Spleen (tissue), 7 donors: ENCODE data around the gene EXOC4.

ENCODE experiments used
- POLR2A ChIP-seq, 3 donors: fragments of 450-650 bp; IDR thresholded peaks; one replicate each; pipeline ENCODE4 v1.5.1; 2017; ENCODE audit warnings: antibody characterized with exemption in 3 of 3, mild to moderate bottlenecking in 1 of 3
- POLR2AphosphoS5 ChIP-seq, 3 donors: sonication (generic); formaldehyde crosslinking; IDR thresholded peaks; one replicate each; pipeline ENCODE4 v1.5.1; 2017; ENCODE audit warnings: antibody characterized with exemption in 3 of 3
- TF ChIP-seq, protein P1 (sequence below), 11 experiments: fragments of 200-600 bp in 7 of 11; fragments of 450-650 bp in 4 of 11; sonication (generic) in 4 of 11; IDR thresholded peaks in 8 of 11; conservative IDR thresholded peaks in 3 of 11; 1 replicate in 7 of 11; 2 replicates in 4 of 11; pipeline versions ENCODE4 v1.4.0 to v1.8.0; 2016 to 2021; ENCODE audit warnings: antibody characterized with exemption in 11 of 11, inconsistent platforms in 4 of 11, mild to moderate bottlenecking in 1 of 11
- donor health status: DM: no; HTN: no; CAD: no; lungs with moderate emphysema.
- donor health status: DM: no; HTN: no; CAD: no.
- donor health status: DM: no; HTN: no; CAD: no.

DNA sequence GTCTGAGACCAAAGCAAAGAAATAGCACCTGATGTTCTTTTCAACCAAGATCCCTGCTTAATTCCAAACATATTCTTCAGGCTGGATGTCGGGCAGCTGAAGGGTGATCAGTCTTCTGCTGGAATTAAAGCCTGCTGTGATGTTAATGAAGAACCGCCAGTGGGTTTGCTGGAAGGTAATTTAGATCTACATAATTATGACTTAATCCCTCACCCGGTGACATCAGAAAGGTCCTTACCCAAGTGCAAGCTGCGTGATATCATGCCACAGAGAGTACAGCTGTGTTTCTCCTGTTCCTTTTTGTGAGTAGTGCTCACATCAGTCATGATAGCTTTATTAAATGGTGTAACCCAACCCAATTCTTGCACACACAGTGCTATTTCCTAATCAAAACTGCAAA lies 845.2 kb downstream of the EXOC4 start:
- TF ChIP-seq POLR2AphosphoS5 (IDR thresholded peaks at IDR 0.05) = no peak
- TF ChIP-seq, protein P1, sequence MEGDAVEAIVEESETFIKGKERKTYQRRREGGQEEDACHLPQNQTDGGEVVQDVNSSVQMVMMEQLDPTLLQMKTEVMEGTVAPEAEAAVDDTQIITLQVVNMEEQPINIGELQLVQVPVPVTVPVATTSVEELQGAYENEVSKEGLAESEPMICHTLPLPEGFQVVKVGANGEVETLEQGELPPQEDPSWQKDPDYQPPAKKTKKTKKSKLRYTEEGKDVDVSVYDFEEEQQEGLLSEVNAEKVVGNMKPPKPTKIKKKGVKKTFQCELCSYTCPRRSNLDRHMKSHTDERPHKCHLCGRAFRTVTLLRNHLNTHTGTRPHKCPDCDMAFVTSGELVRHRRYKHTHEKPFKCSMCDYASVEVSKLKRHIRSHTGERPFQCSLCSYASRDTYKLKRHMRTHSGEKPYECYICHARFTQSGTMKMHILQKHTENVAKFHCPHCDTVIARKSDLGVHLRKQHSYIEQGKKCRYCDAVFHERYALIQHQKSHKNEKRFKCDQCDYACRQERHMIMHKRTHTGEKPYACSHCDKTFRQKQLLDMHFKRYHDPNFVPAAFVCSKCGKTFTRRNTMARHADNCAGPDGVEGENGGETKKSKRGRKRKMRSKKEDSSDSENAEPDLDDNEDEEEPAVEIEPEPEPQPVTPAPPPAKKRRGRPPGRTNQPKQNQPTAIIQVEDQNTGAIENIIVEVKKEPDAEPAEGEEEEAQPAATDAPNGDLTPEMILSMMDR (IDR thresholded peaks at IDR 0.05 in 8 of 11, conservative IDR thresholded peaks at IDR 0.05 in 3 of 11) = no peak
- no peak for TF ChIP-seq POLR2A (IDR thresholded peaks at IDR 0.05)
